AG20443 (cell line): ENCODE data around the gene DPH6.
A peak's percentile ranks its signal among the peaks of the same experiment; 100 is the strongest.

Experiments
- DNase-seq: peaks from one replicate; pipeline ENCODE4 v3.0.0; 2012; ENCODE audit warnings: low spot score, mixed read lengths

DPH6 gene

DNA sequence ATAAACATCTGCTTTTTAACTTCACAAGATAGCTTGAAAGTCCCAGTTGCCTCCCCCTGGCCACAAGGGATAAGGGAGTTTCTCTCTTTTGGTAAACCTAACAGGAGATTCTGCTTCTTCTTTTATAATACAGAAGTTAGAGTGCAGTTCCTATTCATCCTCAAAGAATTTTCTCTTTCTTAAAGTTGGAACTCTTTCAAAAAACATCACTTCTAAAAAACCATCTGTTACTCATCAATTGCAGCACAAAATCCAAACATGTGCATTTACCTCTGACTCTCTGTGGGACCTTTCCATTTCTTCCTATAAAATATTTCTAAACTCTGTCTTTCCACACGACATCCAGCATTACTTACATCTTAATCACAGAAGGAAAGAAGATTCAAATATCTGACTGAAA lies 5.1 kb downstream of the DPH6 start:
- peak; percentile 18 for DNase-seq

DNA sequence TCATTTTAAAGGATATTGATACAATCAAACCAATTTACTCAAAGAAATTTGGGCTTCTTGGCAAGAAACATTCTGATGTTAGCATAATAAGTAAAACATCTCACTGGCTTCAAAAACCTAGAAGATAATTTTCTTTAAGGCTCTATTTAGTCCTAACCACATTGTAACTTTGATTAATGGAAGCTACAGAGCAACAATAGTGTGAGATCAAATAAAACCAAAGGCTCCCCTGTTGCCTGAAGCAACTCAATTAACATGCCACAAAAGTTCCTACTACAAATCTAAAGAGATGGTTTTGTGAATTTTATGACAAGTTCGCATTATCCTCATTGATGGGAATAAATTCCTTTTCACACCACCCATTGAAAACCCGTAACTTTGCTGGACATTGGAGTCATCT lies 5.9 kb downstream of the DPH6 start:
- DNase-seq, result no peak

GRCh38 chr15:35535365-35535916 lies 10.5 kb downstream of the DPH6 start:
- DNase-seq, result no peak

GRCh38 chr15:35533130-35534110 lies 12.5 kb downstream of the DPH6 start:
- peak; percentile 61 for DNase-seq

- DNase-seq, result no peak
Measured at GRCh38 chr15:35530698-35531097, 15.3 kb downstream of the DPH6 start.

GRCh38 chr15:35529784-35530183 lies 16.2 kb downstream of the DPH6 start:
- no peak for DNase-seq

DNA sequence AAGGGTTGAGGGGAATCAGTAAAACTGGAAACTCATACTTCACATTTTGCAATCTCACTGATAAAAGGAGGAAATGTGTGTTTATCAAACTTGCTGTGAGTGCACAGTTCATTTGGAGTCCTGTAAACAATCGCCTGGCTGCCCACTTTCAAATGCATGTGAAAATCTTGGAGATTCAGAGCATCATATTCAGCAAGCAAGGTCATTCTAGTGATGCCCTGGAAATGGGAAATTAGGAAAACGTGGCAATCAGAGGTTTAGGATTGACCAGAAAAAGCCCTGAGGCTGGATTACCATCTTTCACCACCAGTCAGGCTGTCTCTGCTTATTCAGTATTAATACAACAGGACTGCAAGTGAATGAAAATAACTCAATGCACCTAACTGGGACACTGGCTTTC lies 23.9 kb downstream of the DPH6 start:
- no peak for DNase-seq

GRCh38 chr15:35519541-35520149 lies 26.3 kb downstream of the DPH6 start:
- no peak for DNase-seq

- no peak for DNase-seq
Measured at GRCh38 chr15:35519052-35519451, 26.9 kb downstream of the DPH6 start.

- peak; percentile 36 for DNase-seq
Measured at GRCh38 chr15:35514759-35515158, 31.2 kb downstream of the DPH6 start.

DNA sequence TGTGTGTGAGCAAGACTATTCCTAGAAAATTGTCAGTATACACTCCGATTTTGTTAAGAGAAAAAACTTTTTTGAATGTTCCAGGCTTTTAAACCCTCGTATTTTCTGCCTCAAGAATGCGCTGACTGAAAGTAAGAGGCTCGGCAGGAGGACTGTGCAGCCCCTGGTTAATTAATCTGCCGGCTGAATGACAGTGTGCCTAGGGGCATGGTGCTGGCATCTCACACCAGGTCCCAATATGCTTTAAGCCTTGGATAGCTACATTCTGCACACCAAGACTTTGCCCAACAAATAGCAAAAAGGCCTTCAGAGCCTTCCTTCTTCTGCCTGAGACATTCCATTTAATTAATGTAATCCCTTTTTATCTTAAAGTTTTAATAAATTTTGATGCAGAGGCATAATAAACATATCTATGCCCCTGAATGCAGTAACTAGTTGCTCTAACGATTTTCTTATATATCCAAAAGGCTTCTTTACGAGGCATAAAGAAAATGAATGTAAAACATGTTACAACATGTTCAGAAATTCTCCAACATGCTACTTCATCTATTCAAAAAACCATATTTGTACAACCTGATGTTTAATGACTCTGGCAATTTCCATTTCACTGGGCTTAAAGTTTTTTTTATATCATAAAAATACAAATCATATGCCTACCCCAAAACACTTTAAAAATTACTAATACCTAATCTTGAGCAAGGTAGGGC lies 37.9 kb downstream of the DPH6 start:
- no peak for DNase-seq

DNA sequence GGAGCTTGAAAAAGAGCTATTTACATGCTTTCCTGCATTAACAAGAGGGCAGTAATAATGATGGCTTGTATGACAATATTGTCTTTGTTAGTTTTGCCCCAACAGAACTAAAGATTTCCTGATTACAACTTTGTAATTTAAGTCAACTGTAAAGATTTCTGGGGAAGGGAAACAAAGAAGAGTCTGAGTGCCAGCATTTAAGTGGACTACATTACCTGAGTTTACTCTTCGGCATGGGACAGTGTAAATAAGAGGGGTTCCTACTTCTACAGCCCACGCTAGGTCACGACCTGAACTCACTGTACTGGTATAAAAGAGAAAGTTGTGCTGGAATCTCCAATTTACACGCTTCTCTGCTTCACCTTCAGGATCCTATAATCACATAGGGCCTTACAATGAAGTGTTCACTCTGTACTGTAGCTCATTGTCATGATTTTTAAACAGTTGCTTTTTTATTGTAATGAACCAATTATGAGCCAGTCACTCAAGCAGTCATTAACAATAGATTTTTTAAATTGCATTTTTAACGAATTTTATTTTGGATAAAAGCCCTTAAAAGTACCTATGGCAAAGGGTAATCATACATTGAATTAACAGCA lies 39.6 kb downstream of the DPH6 start:
- DNase-seq, result no peak

DNA sequence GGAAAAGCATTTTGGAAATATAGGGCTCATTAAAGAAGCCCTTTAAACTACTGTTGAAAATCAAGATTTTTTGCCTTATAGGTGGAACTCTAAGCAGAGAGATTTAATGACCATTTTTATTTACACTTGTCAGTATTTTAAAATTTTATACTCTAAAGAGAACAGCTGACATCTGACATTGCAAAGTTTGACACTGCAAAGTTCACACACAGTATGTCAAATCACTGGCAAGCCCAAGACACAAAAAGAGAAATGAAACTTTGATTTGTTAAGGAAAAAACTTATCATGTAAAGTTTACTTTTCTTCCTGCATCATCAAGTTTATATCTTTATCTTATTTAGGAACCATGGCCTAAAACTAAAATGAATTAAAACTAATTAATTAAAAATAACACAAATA lies 40.2 kb downstream of the DPH6 start:
- no peak for DNase-seq

GRCh38 chr15:35505141-35505540 lies 40.8 kb downstream of the DPH6 start:
- no peak for DNase-seq

- no peak for DNase-seq
Measured at GRCh38 chr15:35499723-35500122, 46.2 kb downstream of the DPH6 start.

- peak; percentile 14 for DNase-seq
Measured at GRCh38 chr15:35496585-35496984, 49.4 kb downstream of the DPH6 start.

DNA sequence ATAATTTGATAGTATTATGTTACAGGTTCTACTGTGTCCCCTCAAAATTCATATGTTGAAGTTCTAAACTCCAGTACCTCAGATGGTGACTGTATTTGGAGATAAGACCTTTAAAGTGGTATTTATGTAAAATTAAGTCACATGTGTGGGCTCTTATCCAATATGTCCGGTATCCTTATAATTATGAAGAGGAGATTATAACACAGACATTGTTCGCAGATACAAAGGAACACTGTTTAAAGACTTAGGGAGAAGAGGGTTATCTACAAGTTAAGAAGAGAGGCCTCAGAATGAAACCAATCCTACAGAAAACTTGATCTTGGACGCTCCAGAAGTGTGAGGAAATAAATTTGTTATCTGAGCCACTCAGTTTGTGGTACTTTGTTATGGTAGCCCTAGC lies 50.9 kb downstream of the DPH6 start:
- DNase-seq, result no peak

GRCh38 chr15:35491999-35492398 lies 54.0 kb downstream of the DPH6 start:
- DNase-seq, result no peak

DNA sequence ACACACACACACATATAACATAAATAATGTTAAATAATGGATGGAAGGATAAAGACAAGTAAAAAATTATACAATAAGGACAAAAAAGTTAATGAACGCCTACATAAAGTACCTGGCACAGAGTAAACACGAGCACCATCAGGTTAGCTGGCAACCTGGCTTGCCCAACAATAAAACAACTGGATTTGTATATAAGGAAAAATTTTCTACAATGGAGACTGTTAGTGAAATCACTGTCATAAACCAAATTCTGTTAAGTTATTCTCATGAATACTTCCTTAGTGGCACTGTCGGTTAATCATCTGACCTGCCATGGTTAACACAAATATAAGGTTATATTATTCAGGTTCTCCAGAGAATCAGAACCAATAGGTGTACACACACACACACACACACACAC lies 54.8 kb downstream of the DPH6 start:
- DNase-seq, result no peak

DNA sequence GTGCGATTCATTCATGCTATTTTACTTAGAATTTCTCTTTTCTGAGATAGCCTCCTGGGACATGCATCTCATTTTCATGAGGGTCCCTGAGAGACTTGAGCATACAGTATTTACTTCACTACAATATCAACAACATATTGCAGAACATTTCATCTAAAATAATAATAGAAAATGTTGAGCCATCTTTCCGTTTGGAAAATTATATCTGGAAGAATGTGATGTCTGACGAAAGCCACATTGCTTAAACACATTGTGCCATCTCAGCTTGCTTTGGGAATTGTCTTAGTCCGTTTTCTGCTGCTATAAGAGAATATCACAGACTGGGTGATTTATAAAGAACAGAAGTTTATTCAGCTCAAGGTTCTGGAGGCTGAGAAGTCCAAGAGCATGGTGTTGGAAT lies 55.5 kb downstream of the DPH6 start:
- no peak for DNase-seq

GRCh38 chr15:35487417-35487816 lies 58.5 kb downstream of the DPH6 start:
- DNase-seq, result no peak

DNA sequence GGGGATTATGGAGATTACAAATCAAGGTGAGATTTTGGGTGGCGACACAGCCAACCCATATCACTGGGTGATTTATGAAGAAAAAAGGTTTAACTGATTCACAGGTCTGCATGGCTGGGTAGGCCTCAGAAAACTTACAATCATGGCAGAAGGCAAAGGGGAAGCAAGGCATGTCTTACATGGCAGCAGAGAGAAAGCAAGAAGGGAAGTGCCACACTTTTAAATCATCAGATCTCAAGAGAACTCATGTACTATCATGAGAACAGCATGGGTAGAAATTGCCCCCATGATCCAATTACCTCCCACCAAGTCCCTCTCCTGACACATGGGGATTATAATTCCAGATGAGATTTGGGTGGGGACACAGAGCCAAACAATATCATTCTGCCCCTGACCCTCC lies 59.7 kb downstream of the DPH6 start:
- DNase-seq, result no peak
